Tibial nerve (tissue), 4 donors: ENCODE measurements around the gene CBX5. TPM values are rescaled to one million over a fixed set of nuclear protein-coding genes. Genes with fewer than 3 reads are reported as not detected.
"Not testable (repeated sequence)": the region's sequence is repeated elsewhere in the genome, so short reads cannot be mapped to it uniquely, and the experiment has no call there.

ENCODE experiments used
- DNase-seq, 2 donors: peaks; one replicate each; pipeline ENCODE4 v3.0.0-alpha.2; 2019; ENCODE audit warnings: low spot score in 2 of 2
- H3K27ac ChIP-seq, 4 donors: fragments of 200-600 bp; sonication (generic) in 3 of 4; one replicate each; pipeline ENCODE4 v1.5.1; 2017 to 2019; ENCODE audit warnings: mild to moderate bottlenecking in 1 of 4
- H3K27me3 ChIP-seq, 2 donors: fragments of 200-600 bp; sonication (generic) in 1 of 2; one replicate each; pipeline versions ENCODE4 v1.5.1 to v1.6.0; 2017 to 2019
- H3K36me3 ChIP-seq, 3 donors: fragments of 200-600 bp; sonication (generic); one replicate each; pipeline ENCODE4 v1.5.1; 2018 to 2019
- H3K4me1 ChIP-seq, 4 donors: fragments of 200-600 bp; sonication (generic) in 3 of 4; one replicate each; pipeline ENCODE4 v1.5.1; 2017 to 2019
- H3K4me3 ChIP-seq, 4 donors: fragments of 200-600 bp; sonication (generic) in 3 of 4; one replicate each; pipeline ENCODE4 v1.5.1; 2017 to 2019; ENCODE audit warnings: mild to moderate bottlenecking in 1 of 4, moderate library complexity in 1 of 4
- H3K9me3 ChIP-seq, 4 donors: fragments of 200-600 bp; sonication (generic) in 3 of 4; one replicate each; pipeline ENCODE4 v1.5.1; 2017 to 2019
- EP300 ChIP-seq, 2 donors: sonication (generic); formaldehyde crosslinking; IDR thresholded peaks; one replicate each; pipeline ENCODE4 v1.6.1; 2017; ENCODE audit warnings: antibody characterized with exemption in 2 of 2, mild to moderate bottlenecking in 1 of 2
- POLR2A ChIP-seq, 2 donors: fragments of 450-650 bp; IDR thresholded peaks; one replicate each; pipeline ENCODE4 v1.6.1; 2017; ENCODE audit warnings: antibody characterized with exemption in 2 of 2, mild to moderate bottlenecking in 2 of 2, moderate library complexity in 2 of 2
- WGBS, 2 donors: methylation state at CpG; one replicate each; pipeline ENCODE4 v1.1.5; 2018; 5-methylcytosine and 5-hydroxymethylcytosine counted together
- total RNA-seq, 4 donors: library from RNA; depleted of rRNA; stranded (reverse); fragments of >200 nt; gene quantifications; one replicate each; pipeline ENCODE4 v1.1.0, GENCODE V29; 2016
- TF ChIP-seq, protein P1 (sequence below), 5 experiments: fragments of 200-600 bp in 3 of 5; fragments of 450-650 bp in 2 of 5; sonication (generic) in 3 of 5; IDR thresholded peaks; one replicate each; pipeline ENCODE4 v1.5.1; 2016 to 2019; ENCODE audit warnings: antibody characterized with exemption in 5 of 5, mild to moderate bottlenecking in 3 of 5, moderate library complexity in 2 of 5

Gene CBX5
- total RNA-seq, 4 donors from 2014 or later, result 32.1 to 50.0 (median 42.4) TPM

- Histone ChIP-seq H3K36me3 (no peaks in the 10 kb centered on the region), H3K27ac (no peak overlapping the region), H3K4me1 (peaks cover 0 to 25% (median 8%) of the 10 kb centered on the region in 4 donors), H3K4me3 (no peak overlapping the region), H3K27me3 (peaks cover 0 to 10% of the 10 kb centered on the region in 2 donors), H3K9me3 (no peaks in the 10 kb centered on the region)
- WGBS, 2 donors, result 26 to 40% methylated on average over 8 of the region's 8 CpGs
- no peak for TF ChIP-seq POLR2A (IDR thresholded peaks at IDR 0.05)
- TF ChIP-seq, protein P1, sequence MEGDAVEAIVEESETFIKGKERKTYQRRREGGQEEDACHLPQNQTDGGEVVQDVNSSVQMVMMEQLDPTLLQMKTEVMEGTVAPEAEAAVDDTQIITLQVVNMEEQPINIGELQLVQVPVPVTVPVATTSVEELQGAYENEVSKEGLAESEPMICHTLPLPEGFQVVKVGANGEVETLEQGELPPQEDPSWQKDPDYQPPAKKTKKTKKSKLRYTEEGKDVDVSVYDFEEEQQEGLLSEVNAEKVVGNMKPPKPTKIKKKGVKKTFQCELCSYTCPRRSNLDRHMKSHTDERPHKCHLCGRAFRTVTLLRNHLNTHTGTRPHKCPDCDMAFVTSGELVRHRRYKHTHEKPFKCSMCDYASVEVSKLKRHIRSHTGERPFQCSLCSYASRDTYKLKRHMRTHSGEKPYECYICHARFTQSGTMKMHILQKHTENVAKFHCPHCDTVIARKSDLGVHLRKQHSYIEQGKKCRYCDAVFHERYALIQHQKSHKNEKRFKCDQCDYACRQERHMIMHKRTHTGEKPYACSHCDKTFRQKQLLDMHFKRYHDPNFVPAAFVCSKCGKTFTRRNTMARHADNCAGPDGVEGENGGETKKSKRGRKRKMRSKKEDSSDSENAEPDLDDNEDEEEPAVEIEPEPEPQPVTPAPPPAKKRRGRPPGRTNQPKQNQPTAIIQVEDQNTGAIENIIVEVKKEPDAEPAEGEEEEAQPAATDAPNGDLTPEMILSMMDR (IDR thresholded peaks at IDR 0.05), result no peak
- TF ChIP-seq EP300 (IDR thresholded peaks at IDR 0.05), result no peak
- DNase-seq, result no peak
Observed at GRCh38 chr12:54197431-54197909, 82.5 kb downstream of the CBX5 start.

DNA sequence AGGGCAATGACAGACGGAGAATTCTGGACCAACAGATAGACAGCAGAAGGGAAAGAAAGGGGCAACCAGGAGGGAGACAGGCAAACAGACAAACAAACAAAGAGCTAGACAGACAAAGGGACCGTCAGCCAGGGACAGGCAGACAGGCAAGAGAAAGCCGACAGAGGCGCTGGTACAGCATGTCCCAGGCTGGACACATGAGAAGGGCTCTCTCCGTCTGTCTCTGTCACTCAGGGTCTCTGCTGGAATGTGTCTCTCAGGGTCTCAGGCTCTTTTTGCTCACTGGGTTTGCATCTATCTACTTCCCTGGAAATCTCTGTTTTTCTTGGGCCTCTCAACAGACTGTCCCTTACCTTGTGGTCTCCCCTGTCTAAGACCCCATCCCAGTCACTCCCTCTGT lies 82.9 kb downstream of the CBX5 start:
- peaks cover 0 to 25% (median 8%) of the 10 kb centered on the region in 4 donors for H3K4me1 ChIP-seq
- no peaks in the 10 kb centered on the region for H3K9me3 ChIP-seq
- H3K36me3 ChIP-seq, result no peaks in the 10 kb centered on the region
- no peak overlapping the region for H3K27ac ChIP-seq
- WGBS, 2 donors, result 52 to 63% methylated on average over 5 of the region's 5 CpGs
- no peak for DNase-seq
- no peak overlapping the region for H3K4me3 ChIP-seq
- H3K27me3 ChIP-seq, result peaks cover 0 to 10% of the 10 kb centered on the region in 2 donors
- TF ChIP-seq, protein P1 (IDR thresholded peaks at IDR 0.05), result no peak
- TF ChIP-seq POLR2A (IDR thresholded peaks at IDR 0.05), result no peak
- TF ChIP-seq EP300 (IDR thresholded peaks at IDR 0.05), result no peak

DNA sequence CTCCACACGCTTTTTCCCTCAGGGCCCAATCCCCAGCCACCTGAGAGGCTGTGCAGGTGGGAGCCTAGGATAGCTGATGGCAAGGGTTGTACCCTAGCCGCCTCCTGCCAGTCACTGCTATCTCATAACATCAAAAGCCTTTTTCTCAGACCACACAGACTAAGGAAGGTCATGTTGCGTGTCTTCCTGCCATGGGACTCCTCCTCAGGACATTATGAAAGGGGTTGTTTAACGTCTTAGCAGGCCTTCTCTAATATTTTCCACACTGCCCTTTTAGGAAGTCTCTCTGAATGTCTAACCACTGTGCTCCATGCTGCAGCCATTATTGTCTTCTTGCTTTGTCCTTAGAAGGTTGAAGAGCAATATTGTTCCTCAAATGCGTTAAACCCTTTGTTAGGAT lies 83.5 kb downstream of the CBX5 start:
- 70 to 83% methylated on average over 4 to 5 of the region's 5 CpGs for WGBS, 2 donors
- Histone ChIP-seq H3K9me3 (no peaks in the 10 kb centered on the region), H3K27me3 (peaks cover 0 to 10% of the 10 kb centered on the region in 2 donors), H3K36me3 (no peaks in the 10 kb centered on the region), H3K4me1 (peaks cover 0 to 29% (median 8%) of the 10 kb centered on the region in 4 donors), H3K27ac (no peak overlapping the region), H3K4me3 (no peak overlapping the region)
- TF ChIP-seq EP300 (IDR thresholded peaks at IDR 0.05), result no peak
- TF ChIP-seq, protein P1 (IDR thresholded peaks at IDR 0.05), result no peak
- no peak for TF ChIP-seq POLR2A (IDR thresholded peaks at IDR 0.05)
- DNase-seq, result no peak

- H3K4me1 ChIP-seq, result peaks cover 0 to 34% (median 11%) of the 10 kb centered on the region in 4 donors
- H3K36me3 ChIP-seq, result no peaks in the 10 kb centered on the region
- H3K27ac ChIP-seq, result no peak overlapping the region
- WGBS, 2 donors, result 15 to 23% methylated on average over 17 of the region's 17 CpGs
- TF ChIP-seq POLR2A (IDR thresholded peaks at IDR 0.05), result no peak
- TF ChIP-seq, protein P1 (IDR thresholded peaks at IDR 0.05), result no peak
- TF ChIP-seq EP300 (IDR thresholded peaks at IDR 0.05), result no peak
- H3K4me3 ChIP-seq, result no peak overlapping the region
- H3K9me3 ChIP-seq, result no peaks in the 10 kb centered on the region
- DNase-seq, result no peak
- H3K27me3 ChIP-seq, result peaks cover 0 to 10% of the 10 kb centered on the region in 2 donors
Observed at GRCh38 chr12:54195737-54196347, 84.1 kb downstream of the CBX5 start.

GRCh38 chr12:54195080-54195736 lies 84.7 kb downstream of the CBX5 start:
- H3K27ac ChIP-seq, result no peak overlapping the region

DNA sequence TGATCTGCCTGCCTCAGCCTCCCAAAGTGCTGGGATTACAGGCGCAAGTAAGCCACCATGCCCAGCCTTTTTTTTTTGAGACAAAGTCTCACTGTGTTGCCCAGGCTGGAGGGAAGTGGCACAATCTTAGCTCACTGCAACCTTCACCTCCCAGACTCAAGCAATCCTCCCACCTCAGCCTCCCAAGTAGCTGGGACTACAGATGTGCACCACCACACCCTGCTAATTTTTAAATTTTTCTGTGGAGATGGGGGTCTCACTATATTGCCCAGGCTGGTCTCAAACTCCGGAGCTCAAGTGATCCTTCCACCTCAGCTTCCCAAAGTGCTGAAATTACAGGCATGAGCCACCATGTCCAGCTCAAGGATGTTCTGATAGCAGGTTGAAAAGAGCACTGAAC lies 85.3 kb downstream of the CBX5 start:
- not testable (repeated sequence) for H3K4me3 ChIP-seq, H3K9me3 ChIP-seq, DNase-seq, H3K36me3 ChIP-seq, H3K27ac ChIP-seq
- 77 to 80% methylated on average over 2 of the region's 2 CpGs for WGBS, 2 donors
- Histone ChIP-seq H3K4me1 (peaks cover 0 to 34% (median 11%) of the 10 kb centered on the region in 4 donors), H3K27me3 (peaks cover 0 to 10% of the 10 kb centered on the region in 2 donors)

More at GRCh38 chr12:54195080-54195736, 84.7 kb downstream of the CBX5 start:
- Histone ChIP-seq H3K4me3 (no peak overlapping the region), H3K36me3 (no peaks in the 10 kb centered on the region), H3K9me3 (no peaks in the 10 kb centered on the region), H3K4me1 (peaks cover 0 to 34% (median 11%) of the 10 kb centered on the region in 4 donors), H3K27me3 (peaks cover 0 to 10% of the 10 kb centered on the region in 2 donors)
- WGBS, 2 donors, result 47 to 48% methylated on average over 4 of the region's 4 CpGs
- DNase-seq, result no peak
- TF ChIP-seq EP300 (IDR thresholded peaks at IDR 0.05), result no peak
